CD4-positive, alpha-beta T cell (primary cell): Measurements from ENCODE around the gene SRSF4. TPM values are rescaled to one million over a fixed set of nuclear protein-coding genes. Genes with fewer than 3 reads are reported as not detected.
A peak's percentile ranks its signal among the peaks of the same experiment; 100 is the strongest.

Experiments
- ATAC-seq: fragments of 200-7000 bp; cut with Tn5 transposase; one replicate; pipeline ENCODE4 v1.10.0; 2022; ENCODE audit warnings: mild to moderate bottlenecking; ENCODE audit not compliant: poor library complexity
- CTCF ChIA-PET: fragments of 350-600 bp; sonication (Branson Sonifier 250); formaldehyde crosslinking; loops from one replicate; lab custom pipeline; 2021; ENCODE audit warnings: antibody characterized with exemption, inconsistent platforms; lab: Charles Lee
- POLR2A ChIA-PET: fragments of 350-600 bp; sonication (Branson Sonifier 250); formaldehyde crosslinking; loops from one replicate; lab custom pipeline; 2021; ENCODE audit warnings: antibody characterized with exemption, inconsistent platforms; lab: Charles Lee
- DNase-seq, 14 experiments: peaks; one replicate each; pipeline ENCODE4 v3.0.0-alpha.2; 2013 to 2020; ENCODE audit warnings: mixed read lengths in 2 of 14
- H3K27ac ChIP-seq, 2 donors: one replicate each; pipeline versions ENCODE4 v1.5.1 to v1.7.0; 2013; ENCODE audit warnings: low read length in 2 of 2, low read depth in 1 of 2, mild to moderate bottlenecking in 1 of 2
- H3K27me3 ChIP-seq, 2 experiments: 1 replicate in 1 of 2; 2 replicates in 1 of 2; pipeline versions ENCODE4 v1.6.1 to v1.7.0; 2013; ENCODE audit warnings: low read length in 2 of 2, control low read depth in 1 of 2, mild to moderate bottlenecking in 1 of 2, moderate library complexity in 1 of 2; ENCODE audit not compliant: insufficient read depth in 2 of 2, control insufficient read depth in 1 of 2
- H3K36me3 ChIP-seq: one replicate; pipeline ENCODE4 v1.6.1; 2013; ENCODE audit warnings: low read length, control low read depth; ENCODE audit not compliant: insufficient read depth
- H3K4me1 ChIP-seq: one replicate; pipeline ENCODE4 v1.6.1; 2013; ENCODE audit warnings: low read length, control low read depth; ENCODE audit not compliant: insufficient read depth
- H3K4me3 ChIP-seq: one replicate; pipeline ENCODE4 v1.5.1; 2013; ENCODE audit warnings: mild to moderate bottlenecking, low read length, moderate library complexity
- H3K9me3 ChIP-seq, 2 experiments: 1 replicate in 1 of 2; 2 replicates in 1 of 2; pipeline versions ENCODE4 v1.6.1 to v1.7.0; 2013; ENCODE audit warnings: low read length in 2 of 2, mild to moderate bottlenecking in 2 of 2, control low read depth in 1 of 2, moderate library complexity in 1 of 2; ENCODE audit not compliant: control insufficient read depth in 1 of 2, insufficient read depth in 1 of 2
- H3K27ac Mint-ChIP-seq: one replicate; pipeline ENCODE4 v1.8.0; 2020; ENCODE audit warnings: mixed read lengths
- H3K27me3 Mint-ChIP-seq: one replicate; pipeline ENCODE4 v1.8.0; 2021; ENCODE audit warnings: mixed read lengths
- H3K36me3 Mint-ChIP-seq: one replicate; pipeline ENCODE4 v1.8.0; 2021; ENCODE audit warnings: low read depth, mixed read lengths
- H3K4me1 Mint-ChIP-seq: one replicate; pipeline ENCODE4 v1.8.0; 2021; ENCODE audit warnings: low read depth, mixed read lengths
- H3K4me3 Mint-ChIP-seq: one replicate; pipeline ENCODE4 v1.8.0; 2020; ENCODE audit warnings: mild to moderate bottlenecking, mixed read lengths
- H3K9me3 Mint-ChIP-seq: one replicate; pipeline ENCODE4 v1.8.0; 2020; ENCODE audit warnings: mixed read lengths
- CTCF ChIP-seq: fragments of 200-600 bp; IDR thresholded peaks from one replicate; pipeline ENCODE4 v1.8.0; 2022; ENCODE audit warnings: antibody characterized with exemption, mild to moderate bottlenecking
- intact Hi-C, 2 experiments: fragments of 100-400 bp; cut with DNase I in 1 of 2; cut with micrococcal nuclease in 1 of 2; formaldehyde crosslinking; loops; one replicate each; pipeline versions ENCODE4 v1.15.1 to v1.9.0; 2023 to 2025; cut with DNase I, micrococcal nuclease
- total RNA-seq, 174 experiments: library from RNA in 2 of 174; stranded (reverse) in 2 of 174; gene quantifications; one replicate each; pipeline ENCODE4 v1.2.3 and lab custom pipeline; 2021 to 2026

The SRSF4 gene
- total RNA-seq, 2 experiments from 2014 or later = 89.2 to 93.4 TPM

GRCh38 chr1:29202053-29202452 is 20.4 kb upstream of the SRSF4 start:
- Histone ChIP-seq H3K27me3 (no peaks in the 10 kb centered on the region), H3K36me3 (peaks cover 26% of the 10 kb centered on the region), H3K9me3 (no peaks in the 10 kb centered on the region), H3K4me1 (peaks cover 3% of the 10 kb centered on the region), H3K4me3 (no peak overlapping the region), H3K27ac (no peak overlapping the region)
- ATAC-seq (no peak), DNase-seq (peak in 1 of 14 experiments; percentile 25)
- ChIA-PET POLR2A (interaction anchor here (0.7 to 1.6 kb wide), 4 partner anchors 12 to 621 kb away, joined by 3 to 15 read pairs (median 4); partner anchors contain the start of gene SRSF4), CTCF (interaction anchor here (0.8 to 1.6 kb wide), 7 partner anchors 15 to 466 kb away, joined by 3 to 26 read pairs (median 3); partner anchors contain the start of genes SRSF4 and YTHDF2)
- TF ChIP-seq CTCF = no peak
- no peak overlapping the region for H3K4me3 Mint-ChIP-seq
- no peak overlapping the region for H3K27ac Mint-ChIP-seq
- intact Hi-C loops = loop anchor here (2.0 to 10.0 kb wide), 4 partner anchors 77 to 415 kb away; partner anchors contain the start of gene TMEM200B (in 1 of the 2)
- H3K27me3 Mint-ChIP-seq = no peaks in the 10 kb centered on the region
- H3K9me3 Mint-ChIP-seq = no peaks in the 10 kb centered on the region
- peaks cover 57% of the 10 kb centered on the region for H3K36me3 Mint-ChIP-seq
- no peaks in the 10 kb centered on the region for H3K4me1 Mint-ChIP-seq

GRCh38 chr1:29201595-29202051 is 19.9 kb upstream of the SRSF4 start:
- Mint-ChIP-seq H3K4me1 (no peaks in the 10 kb centered on the region), H3K9me3 (no peaks in the 10 kb centered on the region), H3K27ac (no peak overlapping the region), H3K36me3 (peaks cover 57% of the 10 kb centered on the region), H3K4me3 (no peak overlapping the region), H3K27me3 (no peaks in the 10 kb centered on the region)
- ATAC-seq (no peak), DNase-seq (no peak)
- intact Hi-C loops = loop anchor here (2.0 to 10.0 kb wide), 4 partner anchors 77 to 415 kb away; partner anchors contain the start of gene TMEM200B (in 1 of the 2)
- H3K4me3 ChIP-seq = no peak overlapping the region
- H3K9me3 ChIP-seq = no peaks in the 10 kb centered on the region
- H3K27ac ChIP-seq = no peak overlapping the region
- no peaks in the 10 kb centered on the region for H3K27me3 ChIP-seq
- TF ChIP-seq CTCF = no peak
- peaks cover 3% of the 10 kb centered on the region for H3K4me1 ChIP-seq
- H3K36me3 ChIP-seq = peaks cover 26% of the 10 kb centered on the region
- ChIA-PET CTCF (interaction anchor here (1.5 to 1.6 kb wide), 2 partner anchors 19 to 100 kb away, joined by 3 to 5 read pairs; no protein-coding TSS in a partner anchor), POLR2A (interaction anchor here (0.9 to 1.6 kb wide), 3 partner anchors 13 to 320 kb away, joined by 3 to 15 read pairs (median 4); partner anchors contain the start of gene SRSF4)

- Mint-ChIP-seq H3K4me1 (no peaks in the 10 kb centered on the region), H3K9me3 (no peaks in the 10 kb centered on the region), H3K27me3 (no peaks in the 10 kb centered on the region), H3K4me3 (no peak overlapping the region), H3K36me3 (peaks cover 54% of the 10 kb centered on the region), H3K27ac (no peak overlapping the region)
- ChIA-PET POLR2A (interaction anchor here (0.9 to 1.3 kb wide), 2 partner anchors 13 to 319 kb away, joined by 3 to 4 read pairs; no protein-coding TSS in a partner anchor), CTCF (interaction anchor here (1.5 kb wide), 1 partner anchor 19 kb away, joined by 5 read pairs; no protein-coding TSS in a partner anchor)
- H3K27ac ChIP-seq = no peak overlapping the region
- H3K9me3 ChIP-seq = no peaks in the 10 kb centered on the region
- peaks cover 3% of the 10 kb centered on the region for H3K4me1 ChIP-seq
- ATAC-seq (no peak), DNase-seq (no peak)
- no peak overlapping the region for H3K4me3 ChIP-seq
- H3K27me3 ChIP-seq = no peaks in the 10 kb centered on the region
- TF ChIP-seq CTCF = no peak
- intact Hi-C loops = loop anchor here in 1 of 2 experiments (5.0 to 10.0 kb wide), 2 partner anchors 76 to 169 kb away; partner anchors contain the start of gene TMEM200B
- peaks cover 22% of the 10 kb centered on the region for H3K36me3 ChIP-seq
These were observed 19.4 kb upstream of the SRSF4 start for GRCh38 chr1:29200906-29201594.
